Measurements from ENCODE around the gene ADGRB3. TPM values are rescaled to one million over a fixed set of nuclear protein-coding genes. Genes with fewer than 3 reads are reported as not detected.
"Not testable (repeated sequence)": the region's sequence is repeated elsewhere in the genome, so short reads cannot be mapped to it uniquely, and the experiment has no call there.

Gene ADGRB3
- total RNA-seq, 1 donor from 2014 or later, result 1.7 TPM

- intact Hi-C loops (cut with DNase I), result loop anchor here (5.0 to 10.0 kb wide), 2 partner anchors 82 to 859 kb away; no protein-coding TSS in a partner anchor
- DNase-seq (ENCODE audit: missing footprints) (no peak), ATAC-seq (no peak)
Measured at GRCh38 chr6:68875403-68875802, 240.3 kb downstream of the ADGRB3 start.

DNA sequence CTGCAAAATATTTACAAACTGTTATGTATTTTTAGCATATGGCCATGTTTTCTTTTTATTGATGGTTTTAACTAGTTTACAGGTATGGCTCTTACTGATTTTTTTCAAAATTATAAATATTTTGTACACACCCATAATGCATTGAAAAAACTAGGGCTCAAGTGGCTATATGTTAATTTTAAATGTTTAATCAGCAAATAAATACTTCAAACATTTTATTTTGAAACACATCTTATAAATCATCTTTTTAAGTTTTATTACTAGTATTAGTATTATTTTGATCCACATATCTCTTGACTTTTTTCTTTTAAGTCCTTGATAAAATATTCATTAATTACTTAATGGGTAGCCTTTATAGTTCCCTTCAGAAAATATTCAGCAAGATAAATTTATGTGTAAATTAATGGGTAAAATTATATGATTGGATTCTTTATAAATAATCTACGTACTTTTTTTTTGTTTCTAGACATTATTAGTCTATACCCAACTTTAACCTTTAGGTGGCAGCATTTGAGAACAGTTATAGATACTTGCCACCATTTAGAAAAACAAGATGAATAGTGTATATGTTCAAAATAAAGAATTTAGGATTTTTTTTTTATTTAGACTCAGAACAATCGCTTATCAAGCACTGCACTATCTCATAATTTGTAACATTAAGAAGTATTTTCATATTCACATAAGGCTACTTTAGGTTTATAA is 241.9 kb downstream of the ADGRB3 start:
- ATAC-seq (no peak), DNase-seq (ENCODE audit: missing footprints) (no peak)
- intact Hi-C loops (cut with DNase I), result loop anchor here (5.0 to 10.0 kb wide), 2 partner anchors 80 to 858 kb away; no protein-coding TSS in a partner anchor

GRCh38 chr6:68880050-68880813 is 245.2 kb downstream of the ADGRB3 start:
- ATAC-seq (no peak), DNase-seq (ENCODE audit: missing footprints) (no peak)
- intact Hi-C loops (cut with DNase I), result loop anchor here (5.0 kb wide), 1 partner anchor 87 kb away; no protein-coding TSS in a partner anchor

DNA sequence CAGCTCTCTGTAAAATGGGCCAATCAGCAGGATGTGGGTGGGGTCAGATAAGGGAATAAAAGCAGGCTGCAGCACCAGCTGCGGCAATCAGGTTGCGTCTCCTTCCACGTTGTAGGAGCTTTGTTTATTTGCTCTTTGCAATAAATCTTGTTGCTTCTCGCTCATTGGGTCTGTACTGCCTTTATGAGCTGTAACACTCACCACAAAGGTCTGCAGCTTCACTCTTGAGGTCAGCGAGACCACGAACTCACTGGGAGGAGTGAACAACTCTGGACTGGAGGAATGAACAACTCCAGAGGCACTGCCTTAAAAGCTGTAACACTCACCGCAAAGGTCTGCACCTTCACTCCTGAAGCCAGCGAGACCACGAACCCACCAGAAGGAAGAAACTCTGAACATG is 248.2 kb downstream of the ADGRB3 start:
- ATAC-seq, result not testable (repeated sequence)

DNA sequence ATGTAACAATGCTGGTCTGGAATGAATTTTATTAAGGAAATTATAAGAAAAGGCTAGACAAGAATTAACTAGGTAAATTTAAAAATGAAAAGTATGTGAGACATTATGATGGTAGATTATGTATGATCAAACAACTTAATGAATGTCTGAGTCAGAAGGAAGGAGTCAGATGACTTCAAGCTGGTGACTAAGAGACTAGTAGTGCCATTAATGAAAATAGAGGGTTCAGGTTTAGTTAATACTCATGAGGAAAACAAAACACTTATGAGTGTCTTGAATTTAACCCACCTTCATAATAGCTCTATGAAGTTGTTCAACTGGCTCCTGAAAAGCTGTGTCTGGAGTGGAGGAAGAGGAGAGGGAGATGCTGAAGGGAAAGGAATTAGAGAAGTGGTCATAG is 256.3 kb downstream of the ADGRB3 start:
- no peak for DNase-seq (ENCODE audit: missing footprints)
- no peak for ATAC-seq
- intact Hi-C loops (cut with DNase I), result no loop called here

More for the DNA sequence above, 248.2 kb downstream of the ADGRB3 start:
- DNase-seq (ENCODE audit: missing footprints), result not testable (repeated sequence)
- intact Hi-C loops (cut with DNase I), result loop anchor here (5.0 kb wide), 1 partner anchor 84 kb away; no protein-coding TSS in a partner anchor

DNA sequence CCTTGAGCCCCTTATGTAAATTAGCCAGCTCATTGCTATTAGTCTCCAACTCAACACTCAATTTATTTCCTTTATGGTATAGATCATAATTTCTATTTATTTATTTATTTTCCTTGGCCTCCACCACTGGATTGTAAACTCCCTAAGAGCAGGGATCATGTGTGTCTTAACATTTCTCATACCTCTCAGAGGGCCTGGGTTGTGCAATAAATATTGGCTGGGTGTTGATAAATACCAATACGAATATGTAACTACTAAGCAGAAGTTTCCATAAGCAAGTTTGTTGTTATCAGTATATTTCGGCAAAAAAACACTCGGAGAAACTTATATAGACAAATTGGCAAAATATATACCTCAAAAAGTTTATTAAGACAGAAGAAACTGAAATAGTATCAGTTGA is 257.4 kb downstream of the ADGRB3 start:
- DNase-seq (ENCODE audit: missing footprints), result no peak
- intact Hi-C loops (cut with DNase I), result no loop called here
- ATAC-seq, result peak; percentile 70

- DNase-seq (ENCODE audit: missing footprints) (no peak), ATAC-seq (no peak)
- intact Hi-C loops (cut with DNase I), result no loop called here
Measured at GRCh38 chr6:68895929-68896328, 260.8 kb downstream of the ADGRB3 start.

DNA sequence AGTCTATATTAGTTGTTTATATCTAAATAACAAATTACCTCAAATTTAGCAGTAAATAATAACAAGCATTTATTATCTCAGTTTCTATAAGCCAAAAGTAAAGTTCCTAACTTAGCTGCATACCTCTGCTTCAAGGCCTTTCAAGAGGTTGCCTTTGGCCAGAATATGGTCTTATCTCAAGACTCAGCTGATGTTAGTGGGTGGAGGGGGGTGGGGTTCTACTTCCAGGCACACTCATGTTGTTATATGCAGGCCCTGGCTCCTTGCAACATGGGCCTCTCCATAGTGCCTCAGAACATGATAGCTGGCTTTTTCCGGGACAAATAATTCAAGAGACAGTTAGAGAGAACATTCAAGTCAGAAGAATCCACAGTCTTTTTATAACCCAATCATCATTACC is 266.0 kb downstream of the ADGRB3 start:
- intact Hi-C loops (cut with DNase I), result no loop called here
- ATAC-seq (no peak), DNase-seq (ENCODE audit: missing footprints) (no peak)

GRCh38 chr6:68911334-68911733 is 276.3 kb downstream of the ADGRB3 start:
- ATAC-seq (no peak), DNase-seq (ENCODE audit: missing footprints) (no peak)
- intact Hi-C loops (cut with DNase I), result no loop called here

GRCh38 chr6:68911811-68912210 is 276.7 kb downstream of the ADGRB3 start:
- no peak for ATAC-seq
- intact Hi-C loops (cut with DNase I), result no loop called here
- DNase-seq (ENCODE audit: missing footprints), result no peak

DNA sequence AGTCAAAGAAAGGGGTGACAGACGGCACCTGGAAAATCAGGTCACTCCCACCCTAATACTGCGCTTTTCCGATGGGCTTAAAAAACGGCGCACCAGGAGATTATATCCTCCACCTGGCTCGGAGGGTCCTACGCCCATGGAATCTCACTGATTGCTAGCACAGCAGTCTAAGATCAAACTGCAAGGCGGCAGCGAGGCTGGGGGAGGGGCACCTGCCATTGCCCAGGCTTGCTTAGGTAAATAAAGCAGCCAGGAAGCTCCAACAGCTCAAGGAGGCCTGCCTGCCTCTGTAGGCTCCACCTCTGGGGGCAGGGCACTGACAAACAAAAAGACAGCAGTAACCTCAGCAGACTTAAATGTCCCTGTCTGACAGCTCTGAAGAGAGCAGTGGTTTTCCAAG is 277.7 kb downstream of the ADGRB3 start:
- intact Hi-C loops (cut with DNase I); ATAC-seq: not testable (repeated sequence)

DNA sequence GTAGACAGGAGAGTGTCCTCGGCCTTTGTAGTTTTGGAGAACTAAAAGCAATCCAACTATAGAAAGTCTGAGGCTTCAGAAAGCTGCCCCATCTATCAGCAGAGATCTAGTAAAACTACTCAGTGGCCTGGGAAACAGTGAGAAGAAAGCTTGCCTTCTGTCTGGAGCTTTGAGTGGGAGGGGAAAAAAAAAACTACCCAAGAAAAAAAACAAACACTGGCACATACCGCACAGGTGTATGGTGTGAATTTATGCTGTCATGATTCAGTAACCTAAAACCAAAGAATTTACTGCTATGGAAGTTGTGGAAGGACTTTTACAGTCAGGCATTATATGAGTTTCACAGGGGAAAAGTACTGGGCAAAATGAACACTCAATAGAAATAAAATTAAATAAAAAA is 280.5 kb downstream of the ADGRB3 start:
- DNase-seq (ENCODE audit: missing footprints), result no peak
- intact Hi-C loops (cut with DNase I), result no loop called here
- no peak for ATAC-seq

More for the DNA sequence above, 277.7 kb downstream of the ADGRB3 start:
- DNase-seq (ENCODE audit: missing footprints), result not testable (repeated sequence)

DNA sequence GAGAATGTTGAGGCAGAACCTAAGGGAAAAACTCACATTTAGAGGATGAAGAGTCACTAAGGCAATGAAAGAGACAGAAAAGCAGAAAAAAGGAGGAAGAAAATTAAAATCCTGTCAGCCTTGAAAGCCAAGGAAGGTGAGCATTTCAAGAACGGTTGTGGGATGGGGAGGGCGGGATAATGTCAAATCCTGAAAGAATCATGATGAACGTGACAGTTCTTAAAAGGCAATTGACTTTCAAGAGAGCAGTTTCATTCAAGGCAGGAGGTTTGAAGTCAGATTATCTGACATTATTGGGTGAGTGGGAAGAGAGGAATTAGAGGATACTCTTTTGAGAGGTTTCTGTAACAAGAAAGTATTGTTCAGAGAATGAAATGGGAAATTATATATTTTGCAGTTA is 284.5 kb downstream of the ADGRB3 start:
- DNase-seq (ENCODE audit: missing footprints) (no peak), ATAC-seq (no peak)
- intact Hi-C loops (cut with DNase I), result no loop called here

- intact Hi-C loops (cut with DNase I), result no loop called here
- DNase-seq (ENCODE audit: missing footprints), result no peak
- ATAC-seq, result no peak
Measured at GRCh38 chr6:68941345-68941744, 306.3 kb downstream of the ADGRB3 start.

GRCh38 chr6:68947721-68948120 is 312.6 kb downstream of the ADGRB3 start:
- DNase-seq (ENCODE audit: missing footprints) (no peak), ATAC-seq (no peak)
- intact Hi-C loops (cut with DNase I), result no loop called here

DNA sequence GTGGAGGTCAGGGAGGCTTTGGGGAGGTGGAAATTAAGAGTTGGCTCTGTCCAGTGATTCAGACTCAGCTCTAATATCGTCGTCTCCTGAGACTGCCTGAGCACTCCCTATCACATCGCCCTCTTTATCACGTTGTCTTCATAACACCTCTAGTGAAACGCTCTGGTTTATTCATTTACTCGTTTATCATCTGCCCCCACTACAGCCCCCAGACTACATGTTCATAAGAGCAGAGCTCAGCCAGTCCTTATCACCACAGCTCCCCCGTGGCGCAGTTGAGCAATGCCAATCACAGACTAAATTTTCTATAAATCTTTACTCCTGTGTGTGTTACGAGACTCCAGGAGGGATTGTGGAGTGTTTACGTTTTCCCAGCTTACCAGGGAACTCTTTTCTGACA is 316.2 kb downstream of the ADGRB3 start:
- no peak for DNase-seq (ENCODE audit: missing footprints)
- intact Hi-C loops (cut with DNase I), result no loop called here
- ATAC-seq, result no peak

DNA sequence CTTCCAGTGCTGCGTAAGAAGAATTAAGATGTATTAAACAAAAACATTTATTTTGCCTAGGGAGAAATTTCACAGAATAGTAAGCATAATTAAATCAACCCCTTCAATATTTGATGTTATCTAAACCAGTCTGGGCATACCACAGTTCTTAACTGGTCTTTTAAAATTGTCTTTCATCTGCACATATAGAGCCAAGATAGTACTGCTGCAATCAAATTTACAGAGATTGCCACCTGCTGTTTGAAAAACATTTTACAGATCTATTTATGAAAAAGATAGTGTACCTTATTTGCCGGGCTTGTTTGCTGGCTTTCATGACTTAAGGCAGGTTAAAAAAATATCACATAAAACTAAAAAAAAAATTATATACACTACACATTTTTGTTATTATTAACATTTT is 323.2 kb downstream of the ADGRB3 start:
- DNase-seq (ENCODE audit: missing footprints) (no peak), ATAC-seq (no peak)
- intact Hi-C loops (cut with DNase I), result loop anchor here (5.0 kb wide), 1 partner anchor 81 kb away; no protein-coding TSS in a partner anchor

DNA sequence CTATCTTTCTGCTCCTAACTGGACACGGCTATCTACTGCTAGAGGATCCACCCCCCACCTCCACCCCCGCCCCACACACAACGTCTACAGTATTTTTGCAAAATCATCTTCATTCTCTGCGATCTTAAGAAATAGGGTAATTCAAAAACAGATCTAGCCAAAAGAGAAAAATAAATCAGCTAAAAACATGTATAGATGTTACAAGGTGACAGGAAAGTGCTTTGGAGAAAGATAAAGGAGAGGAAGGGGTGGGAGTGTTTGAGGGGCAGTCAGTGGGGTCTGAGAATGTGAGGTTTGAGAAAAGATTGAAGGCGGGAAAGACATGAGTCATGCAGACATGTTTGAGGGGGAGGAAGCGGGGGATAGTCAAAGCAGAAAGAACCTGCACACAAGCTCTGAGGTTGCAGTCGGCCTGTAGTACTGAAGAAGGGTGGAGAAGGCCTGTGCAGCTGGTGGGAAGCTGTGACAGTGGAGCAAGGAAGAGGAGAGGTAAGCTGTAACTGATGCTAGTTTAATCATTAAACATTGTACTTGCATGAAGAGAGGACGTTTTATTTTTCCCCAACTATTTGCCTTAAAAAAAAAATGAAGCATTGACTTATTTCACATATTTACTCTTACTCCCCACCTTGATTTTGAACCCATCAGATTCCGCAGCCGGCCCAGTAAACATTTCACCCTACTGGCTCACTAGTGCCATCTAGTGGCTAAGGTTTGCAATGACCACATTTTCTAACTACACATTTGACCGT is 332.6 kb downstream of the ADGRB3 start:
- DNase-seq (ENCODE audit: missing footprints) (peak; percentile 63), ATAC-seq (peak; percentile 48)
- intact Hi-C loops (cut with DNase I), result loop anchor here (5.0 kb wide), 2 partner anchors 85 to 330 kb away; partner anchors contain the start of gene ADGRB3

DNA sequence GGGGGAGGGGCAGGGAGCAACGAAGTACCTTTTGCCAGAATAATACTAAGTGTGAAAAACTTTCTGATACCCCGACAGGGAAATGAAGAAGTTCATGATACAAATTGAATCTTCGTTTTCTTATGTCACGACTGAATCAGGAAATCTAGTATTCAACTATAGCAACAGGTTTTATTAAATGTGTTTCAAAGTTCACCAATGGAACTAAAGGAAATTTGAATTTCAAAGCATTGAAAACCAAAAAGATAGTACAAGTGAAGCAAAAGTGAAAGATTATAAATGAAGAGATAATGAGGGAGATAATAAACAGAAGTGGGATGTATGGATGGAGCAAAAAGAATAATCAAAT is 333.2 kb downstream of the ADGRB3 start:
- intact Hi-C loops (cut with DNase I), result loop anchor here (5.0 kb wide), 2 partner anchors 86 to 331 kb away; partner anchors contain the start of gene ADGRB3
- ATAC-seq, result no peak
- DNase-seq (ENCODE audit: missing footprints), result no peak
